Renal cortex interstitium (tissue), 15 donors: ENCODE measurements around the gene GNGT1. TPM values are rescaled to one million over a fixed set of nuclear protein-coding genes. Genes with fewer than 3 reads are reported as not detected.

Experiments used
- DNase-seq, 11 donors: peaks; one replicate each; pipeline ENCODE4 v3.0.0-alpha.2; 2013; ENCODE audit warnings: low read depth in 9 of 11, low spot score in 4 of 11; ENCODE audit errors: extremely low read depth in 1 of 11
- long read RNA-seq, 16 experiments: transcript quantifications; one replicate each; lab custom pipeline, GENCODE V29; 2026
- polyA plus RNA-seq, 3 donors: library from polyadenylated mRNA; unstranded; fragments of 120-200 nt; gene quantifications; one replicate each; pipeline ENCODE4 v1.2.1, GENCODE V29; 2013; ENCODE audit not compliant: insufficient read length in 3 of 3

The GNGT1 gene
- under 1 TPM in 2 of 3 donors, not detected in 1; 0.13 to 0.15 TPM for polyA plus RNA-seq
- long read RNA-seq, donor 1: 0 reads
- long read RNA-seq, donor 2: 0 reads
- long read RNA-seq, donor 3, partial matches to known transcripts: 10 of 32 reads
- long read RNA-seq, donor 3, other reads (novel, unspliced or antisense): 22 of 32 reads
- long read RNA-seq, donor 4, partial matches to known transcripts: 0 of 8 reads
- long read RNA-seq, donor 4, other reads (novel, unspliced or antisense): 8 of 8 reads
- long read RNA-seq, donor 5: 0 reads
- long read RNA-seq, donor 6: 0 reads
- long read RNA-seq, donor 7, partial matches to known transcripts: 14 of 14 reads
- long read RNA-seq, donor 7, other reads (novel, unspliced or antisense): 0 of 14 reads
- long read RNA-seq, donor 8: 0 reads
- long read RNA-seq, donor 9, partial matches to known transcripts: 0 of 19 reads
- long read RNA-seq, donor 9, other reads (novel, unspliced or antisense): 19 of 19 reads
- long read RNA-seq, donor 10, partial matches to known transcripts: 28 of 28 reads
- long read RNA-seq, donor 10, other reads (novel, unspliced or antisense): 0 of 28 reads
- long read RNA-seq, donor 11: 0 reads
- long read RNA-seq, donor 12: 0 reads
- long read RNA-seq, donor 13: 0 reads
- long read RNA-seq, donor 14, partial matches to known transcripts: 0 of 23 reads
- long read RNA-seq, donor 14, other reads (novel, unspliced or antisense): 23 of 23 reads
- long read RNA-seq, donor 15: 0 reads
- long read RNA-seq, donor 16: 0 reads

DNA sequence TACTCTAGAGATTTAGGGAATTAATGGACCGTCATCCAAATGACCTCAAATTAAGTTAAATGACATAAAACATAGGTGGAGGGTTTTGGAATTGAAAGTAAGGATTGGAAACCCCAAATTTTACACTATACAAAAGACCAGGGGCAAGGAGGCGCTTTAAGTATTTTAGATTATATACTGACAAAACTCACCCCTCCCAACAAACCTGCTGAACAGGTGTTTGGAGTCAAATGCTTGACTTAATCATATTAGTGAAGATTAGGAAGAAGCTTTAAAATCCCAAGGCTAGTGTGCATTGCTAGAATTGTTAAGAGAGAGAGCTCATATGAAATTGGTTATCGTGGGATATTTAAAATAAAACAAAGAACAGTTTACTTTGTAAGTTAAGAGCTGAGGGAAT lies at the start of gene GNGT1:
Gene GNGT1, plus strand, starts transcription at position 301 of the 400 bp plus-strand sequence. CDS start 180 bp downstream, outside the sequence.
- no peak for DNase-seq

DNA sequence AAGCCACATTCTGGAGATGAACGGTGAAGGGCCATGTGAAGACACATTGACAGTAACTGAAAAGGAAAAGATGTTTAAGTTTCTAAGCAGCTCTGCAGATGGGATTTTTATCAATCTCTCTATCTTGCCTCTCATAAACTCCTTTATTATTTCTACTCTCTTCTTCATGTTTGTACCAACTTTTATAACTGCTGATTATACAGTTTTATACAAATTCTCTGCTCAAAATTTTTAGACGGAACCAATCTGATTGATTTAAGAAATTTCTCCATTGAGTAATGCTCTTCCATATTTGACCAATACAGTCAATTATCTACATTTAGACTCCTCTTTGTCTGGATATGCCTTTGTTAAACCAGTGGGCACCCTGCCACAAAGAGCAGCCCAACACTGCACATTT lies 47.5 kb upstream of the GNGT1 start:
- no peak for DNase-seq

DNA sequence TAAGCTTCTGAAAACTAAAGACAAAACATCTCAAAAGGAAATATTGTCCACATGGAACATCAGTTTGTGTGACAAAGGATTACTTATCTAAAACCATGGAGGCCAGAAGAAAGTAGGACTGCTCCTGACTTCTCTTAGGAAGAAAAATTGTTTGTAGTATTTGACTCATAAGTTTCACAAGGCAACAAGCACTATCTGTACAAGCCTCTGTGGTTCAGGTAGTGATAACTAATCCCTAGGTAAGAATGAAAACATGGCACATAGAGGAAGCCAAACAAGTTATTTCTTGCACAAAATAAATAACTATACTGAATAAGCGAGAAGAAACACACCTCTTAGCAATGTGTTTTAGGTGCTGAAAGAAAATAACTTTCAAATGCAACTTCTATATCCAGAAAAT lies 46.1 kb upstream of the GNGT1 start:
- DNase-seq: no peak

DNA sequence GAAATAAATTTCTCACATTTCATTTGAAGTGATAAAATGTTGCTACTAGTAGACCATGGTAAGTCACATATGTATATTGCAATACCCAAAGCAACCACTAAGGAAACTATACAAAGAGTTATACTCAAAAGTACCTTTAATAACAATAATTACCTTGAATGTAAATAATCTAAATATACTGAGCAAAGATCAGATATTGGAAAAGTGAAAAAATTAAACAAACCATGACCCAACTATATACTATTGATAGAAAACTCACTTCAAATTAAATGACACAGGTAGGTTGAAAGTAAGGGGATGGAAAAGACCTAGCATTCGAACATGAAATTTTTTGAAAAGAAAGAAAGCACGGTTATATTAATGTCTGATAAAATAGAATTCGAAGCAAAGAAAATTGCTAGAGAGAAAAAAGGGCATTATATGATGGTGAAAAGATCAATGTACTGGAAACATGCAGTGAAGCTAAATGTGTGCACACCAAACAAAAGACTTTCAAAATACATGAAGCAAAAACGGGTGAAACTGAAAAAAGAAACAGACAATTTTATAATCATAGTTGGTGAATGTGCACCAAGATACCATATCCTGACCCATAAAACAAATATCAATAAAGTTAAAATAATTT lies 44.9 kb upstream of the GNGT1 start:
- DNase-seq: no peak

DNA sequence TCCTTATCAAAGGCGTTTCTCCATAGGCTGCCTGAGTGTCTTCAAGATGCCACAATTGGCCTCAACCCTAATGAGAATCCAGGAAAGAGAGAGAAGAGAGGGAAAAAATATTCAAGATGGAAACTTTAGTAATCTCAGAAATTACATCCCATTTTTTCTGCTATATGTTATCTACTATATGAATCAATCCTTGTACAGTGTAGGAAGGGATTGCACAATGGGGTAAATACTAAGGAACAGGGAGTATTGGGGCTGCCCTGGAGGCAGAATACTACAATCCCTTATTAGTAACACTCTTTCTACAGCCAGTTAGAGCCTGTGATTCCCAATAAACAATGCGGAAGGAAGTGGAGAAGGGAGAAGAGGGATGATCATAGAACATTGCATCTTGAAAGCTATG lies 43.7 kb upstream of the GNGT1 start:
- DNase-seq: no peak

DNA sequence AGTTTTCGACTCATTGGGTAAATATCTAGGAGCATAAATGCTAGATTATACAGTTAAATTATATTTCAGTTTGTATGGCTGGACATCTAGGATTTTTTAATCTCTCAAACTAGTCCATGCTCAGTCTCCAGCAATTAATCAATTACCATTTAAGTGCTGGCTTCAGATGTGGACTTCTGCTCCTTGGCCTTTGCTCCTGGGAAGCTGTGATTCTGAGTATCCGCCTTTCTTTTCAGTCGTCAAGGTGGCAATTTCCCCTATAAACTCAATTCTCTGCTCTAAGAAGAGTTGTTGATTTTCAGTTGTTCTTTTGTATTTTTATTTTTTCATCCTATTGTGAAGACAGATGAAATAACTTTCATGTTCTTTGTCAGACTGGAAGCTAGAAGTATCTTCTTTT lies 39.5 kb upstream of the GNGT1 start:
- no peak for DNase-seq

DNA sequence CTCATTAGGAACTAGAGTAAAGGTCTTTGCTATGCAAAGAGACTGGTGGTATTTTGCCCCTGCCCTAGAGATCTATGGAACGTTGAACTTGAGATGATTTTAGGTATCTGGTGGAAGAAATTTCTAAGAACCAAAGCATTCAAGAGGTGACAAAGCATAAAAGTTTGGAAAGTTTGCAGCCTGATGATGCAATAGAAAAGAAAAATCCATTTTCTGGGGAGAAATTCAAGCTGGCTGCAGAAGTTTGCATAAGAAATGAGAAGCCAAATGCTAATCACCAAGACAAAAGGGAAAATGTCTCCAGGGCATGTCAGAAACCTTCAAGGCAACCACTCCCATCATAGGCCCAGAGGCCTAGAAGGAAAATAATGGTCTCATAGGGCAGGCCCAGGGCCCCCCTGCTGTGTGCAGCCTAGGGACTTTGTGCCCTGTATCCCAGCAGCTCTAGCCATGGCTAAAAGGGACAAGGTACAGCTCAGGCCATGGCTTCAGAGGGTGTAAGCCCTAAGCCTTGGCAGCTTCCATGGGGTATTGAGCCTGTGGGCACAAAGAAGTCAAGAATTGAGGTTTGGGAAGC lies 32.3 kb upstream of the GNGT1 start:
- DNase-seq: no peak

DNA sequence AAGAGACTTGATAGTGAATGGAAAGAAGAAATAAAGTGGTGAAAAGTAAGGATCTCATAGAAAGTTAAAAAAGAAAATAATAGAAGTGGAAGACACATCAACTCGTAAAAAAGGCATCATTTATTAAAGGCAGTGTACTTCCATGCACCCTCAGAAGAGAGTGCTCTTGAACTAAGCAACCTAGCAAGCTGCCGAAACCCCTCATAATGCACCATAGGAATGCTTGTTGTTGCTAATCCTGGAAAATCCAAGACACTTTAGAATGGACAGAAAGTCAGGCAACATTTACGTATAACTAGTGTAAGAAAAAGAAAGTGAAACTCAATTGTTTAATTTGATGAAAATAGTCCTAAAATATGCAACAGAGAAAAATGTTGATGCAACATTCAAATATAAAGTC lies 28.6 kb upstream of the GNGT1 start:
- no peak for DNase-seq

DNA sequence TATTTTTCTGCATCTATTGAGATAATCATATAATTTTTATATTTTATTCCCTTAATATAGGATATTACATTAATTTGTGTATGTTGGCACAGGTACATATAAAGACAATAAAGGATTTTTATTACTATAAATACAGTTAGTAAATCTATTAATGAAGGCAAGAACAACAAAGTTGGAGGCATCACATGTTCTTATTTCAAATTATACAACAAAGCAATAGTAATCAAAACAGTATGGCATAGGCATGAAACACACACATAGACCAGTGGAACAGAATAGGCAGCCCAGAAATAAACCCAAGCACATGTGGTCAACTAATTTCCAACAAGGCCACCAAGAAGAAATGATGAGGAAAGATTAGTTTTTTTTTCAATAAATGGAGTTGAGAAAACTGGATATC lies 27.0 kb upstream of the GNGT1 start:
- DNase-seq: no peak

DNA sequence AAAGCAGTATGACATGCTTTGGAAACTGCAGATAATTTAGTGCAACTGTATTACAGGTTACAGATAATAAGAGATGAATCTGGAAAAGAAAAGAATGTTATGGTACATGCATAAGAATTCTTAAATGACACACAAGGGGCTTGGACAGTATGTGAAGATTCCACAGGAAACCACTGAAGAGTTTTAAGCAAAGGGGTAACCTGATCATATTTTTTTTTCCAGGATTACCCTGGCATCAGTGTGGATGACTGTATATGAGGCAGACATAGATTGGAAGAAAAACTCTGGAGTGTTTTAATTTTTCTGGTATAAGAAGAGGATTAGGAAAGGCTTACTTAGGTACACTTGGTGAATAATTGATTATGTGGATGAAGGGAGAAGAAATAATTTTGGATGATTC lies 23.9 kb upstream of the GNGT1 start:
- no peak for DNase-seq

DNA sequence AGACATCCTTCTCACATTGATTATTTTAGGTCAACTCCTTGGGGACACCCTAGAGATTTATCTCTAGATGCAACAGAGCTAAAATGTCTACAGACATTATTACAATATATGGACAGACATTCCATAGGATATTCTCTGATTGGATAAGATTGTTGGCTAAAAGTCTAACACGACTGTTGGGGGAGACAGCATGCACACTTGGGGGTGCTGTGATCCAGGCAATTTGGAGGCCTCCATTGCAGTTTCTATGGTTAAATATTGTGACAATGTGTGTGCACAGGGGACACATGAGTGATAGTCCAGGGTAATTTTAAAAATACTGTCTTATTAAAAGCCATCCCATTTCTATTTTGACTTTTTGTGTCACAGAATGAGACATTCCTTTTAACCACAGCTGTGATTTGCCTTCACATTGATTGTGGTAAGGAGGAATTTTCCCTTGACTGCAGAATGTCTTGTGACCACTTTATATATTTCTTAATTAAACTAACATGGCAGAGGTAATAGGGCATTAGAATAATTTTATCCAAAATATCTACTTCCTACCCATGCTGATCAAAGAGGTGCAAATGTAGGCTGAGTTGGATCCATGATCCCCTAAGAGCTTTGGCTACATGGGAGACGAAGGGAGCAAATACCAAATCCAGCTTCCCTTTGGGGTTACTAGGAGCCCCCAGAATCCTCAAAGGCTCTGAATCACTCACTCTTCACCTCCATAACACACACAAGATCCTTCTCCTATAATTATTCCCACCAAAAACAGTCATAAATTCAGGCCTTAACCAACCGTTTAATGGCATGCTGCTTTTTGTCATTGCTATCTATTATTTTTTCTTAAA lies 23.1 kb upstream of the GNGT1 start:
- DNase-seq: no peak

DNA sequence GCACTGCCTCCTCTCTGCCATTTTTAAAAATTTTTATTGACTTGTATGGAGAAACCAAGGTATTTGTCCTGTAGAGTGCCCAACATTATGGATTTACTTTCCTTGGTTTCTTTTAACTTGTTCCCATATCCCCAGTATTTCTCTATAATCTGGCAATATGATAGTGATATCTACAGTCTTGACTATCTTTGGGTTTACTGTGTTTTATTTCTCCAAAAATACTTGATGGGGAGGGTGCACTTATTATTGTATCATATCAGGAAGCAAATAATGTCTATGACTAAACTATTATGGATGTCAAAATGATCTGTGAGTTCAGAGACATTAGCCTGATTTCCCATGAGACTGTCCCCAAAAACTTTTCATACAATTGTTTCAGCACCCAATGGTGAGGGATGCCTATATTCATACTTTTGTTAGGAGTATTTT lies 22.4 kb upstream of the GNGT1 start:
- no peak for DNase-seq

DNA sequence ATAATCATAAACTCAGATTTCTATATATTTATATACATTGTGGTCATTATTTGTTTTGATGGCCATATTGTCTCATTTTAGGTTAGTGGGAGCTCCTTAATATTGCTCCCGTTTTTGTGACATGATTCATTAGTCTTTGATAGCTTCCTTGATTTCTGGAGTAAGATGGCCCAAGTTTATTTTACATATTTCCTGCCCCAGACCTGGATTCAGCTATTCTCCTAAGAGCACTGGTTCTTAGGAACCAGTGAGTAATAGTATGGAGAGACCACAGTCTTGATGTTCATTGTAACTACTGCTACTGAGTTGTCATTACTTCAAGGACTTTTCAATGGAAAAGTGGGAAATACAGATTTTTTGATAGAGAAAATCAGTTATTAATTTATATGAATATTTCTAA lies 21.8 kb upstream of the GNGT1 start:
- no peak for DNase-seq

DNA sequence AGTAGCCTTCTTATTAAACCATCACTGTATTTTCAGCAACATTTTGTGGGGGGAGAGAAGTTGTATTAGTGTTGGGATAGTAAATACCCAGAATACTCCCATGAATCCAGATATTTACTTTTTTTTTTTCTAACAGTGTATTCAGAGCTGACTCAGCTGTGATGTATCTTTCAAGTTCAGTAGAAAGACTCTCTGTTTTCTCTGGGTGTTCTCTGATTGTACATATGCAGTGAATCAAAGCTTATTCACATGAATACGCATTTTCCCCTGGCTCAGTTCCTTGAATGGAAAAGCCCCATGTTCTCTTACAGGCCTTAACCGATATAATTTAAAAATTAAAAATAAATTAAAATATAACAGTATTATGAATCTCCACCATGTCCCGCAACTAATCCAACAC lies 17.1 kb upstream of the GNGT1 start:
- DNase-seq: no peak

DNA sequence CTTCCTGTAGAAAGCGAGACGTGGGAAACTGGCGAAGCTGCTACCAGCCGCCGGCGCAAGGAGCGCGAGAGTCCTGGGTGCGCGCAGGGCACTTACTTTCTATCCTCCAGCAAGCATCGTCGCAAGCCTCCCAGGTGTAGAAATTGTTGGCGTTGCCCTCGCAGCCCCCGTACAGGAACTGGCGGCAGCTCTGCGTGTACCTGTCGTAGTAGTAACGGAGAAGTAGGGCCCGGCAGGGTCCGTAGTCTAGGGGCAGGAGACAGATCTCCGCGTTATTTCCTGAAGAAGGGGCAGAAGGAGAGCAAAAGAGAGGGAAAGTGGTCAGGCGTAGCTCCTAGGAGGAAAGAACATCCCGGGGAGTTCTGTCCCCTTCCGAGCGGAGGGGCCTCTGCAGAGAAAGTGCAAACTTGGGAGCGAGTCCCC lies 16.3 kb upstream of the GNGT1 start:
- DNase-seq: peak in 7 of 11 donors; percentile 21 to 49 (median 41)

DNA sequence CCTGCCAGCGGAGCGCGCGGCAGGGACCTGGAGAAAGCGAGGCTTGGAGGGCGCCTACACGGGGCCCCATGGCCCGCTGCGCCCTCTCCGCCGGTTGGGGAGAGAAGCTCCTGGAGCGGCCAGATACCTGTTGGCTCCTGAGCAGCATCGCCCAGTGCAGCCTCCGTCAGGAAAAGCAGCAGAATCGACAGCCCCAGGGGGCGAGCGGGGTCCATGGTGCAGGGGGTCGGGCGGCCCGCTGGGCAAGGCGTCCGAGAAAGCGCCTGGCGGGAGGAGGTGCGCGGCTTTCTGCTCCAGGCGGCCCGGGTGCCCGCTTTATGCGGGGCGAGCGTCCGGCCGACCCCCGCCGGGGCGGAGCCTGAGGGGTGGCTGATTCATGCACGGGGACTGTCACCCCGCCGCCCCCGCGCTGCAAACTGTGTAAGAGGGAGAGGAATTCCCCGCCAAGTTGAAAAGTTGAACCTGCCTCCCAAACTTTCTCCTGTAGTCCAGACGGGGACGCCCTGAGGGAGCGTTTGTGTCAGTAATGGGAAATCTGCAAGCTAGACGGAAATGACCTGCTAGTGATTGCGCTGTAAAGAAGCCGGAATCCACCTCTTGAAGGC lies 15.8 kb upstream of the GNGT1 start, which contains the start of gene TFPI2:
Gene TFPI2, minus strand, starts transcription at position 290 of the 605 bp plus-strand sequence. Its CDS starts 75 bp downstream, at position 215.
- peak in 8 of 11 donors; percentile 35 to 61 (median 50) for DNase-seq

DNA sequence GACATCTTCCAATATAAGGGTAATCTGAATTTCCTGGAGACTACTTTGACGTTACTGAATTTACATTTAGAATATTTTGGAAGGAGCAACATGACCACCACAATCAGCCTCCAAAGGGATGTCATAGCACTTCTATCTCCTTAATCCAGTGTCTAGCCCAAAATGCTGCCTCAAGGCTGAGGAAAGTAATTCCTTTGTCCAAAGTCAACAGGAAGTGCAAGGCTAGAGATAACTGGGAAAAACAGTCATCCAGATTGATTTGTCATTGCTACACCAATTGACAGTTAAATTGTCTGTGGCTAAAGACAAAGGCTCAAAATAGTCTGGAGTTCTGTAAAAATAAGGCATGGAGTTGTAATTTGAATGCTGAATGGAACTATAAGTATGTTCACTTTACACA lies 11.9 kb upstream of the GNGT1 start:
- no peak for DNase-seq

DNA sequence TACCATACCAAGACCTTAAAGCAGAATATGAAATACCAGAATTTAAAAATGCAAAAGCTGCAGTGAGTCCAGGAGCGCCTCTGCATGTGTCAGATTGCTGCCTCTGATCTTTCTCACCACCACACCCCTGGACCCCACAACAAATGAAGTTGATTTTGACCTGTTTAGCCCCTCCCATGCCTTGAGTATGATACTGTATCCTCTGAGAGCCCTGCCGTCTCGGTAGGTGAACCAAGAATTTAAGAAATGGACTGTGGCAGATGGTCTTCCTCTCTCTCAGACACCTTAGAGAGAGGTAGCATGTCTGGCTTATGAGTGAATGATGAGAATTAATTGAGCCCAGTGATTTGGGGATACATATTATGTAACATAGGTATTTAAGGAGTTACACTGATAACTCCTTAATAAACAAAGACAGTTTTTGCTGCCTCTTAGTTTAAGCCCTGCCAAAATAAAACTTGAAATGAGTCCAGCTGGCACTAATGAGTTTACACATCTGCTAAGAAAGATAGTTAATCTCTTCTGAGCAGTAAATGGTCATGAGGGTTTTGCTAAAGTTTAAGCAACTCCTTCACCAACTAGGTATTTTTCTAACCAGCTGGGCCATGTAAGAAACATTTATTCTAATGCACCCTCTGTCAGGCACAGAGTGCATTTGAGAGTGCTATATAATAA lies 11.3 kb upstream of the GNGT1 start:
- no peak for DNase-seq
